NCI-H748 treated with DMSO at 0.1 percent for 48 hours (cell line): ENCODE results near the gene TRIM34.
"Not testable (repeated sequence)": the region's sequence is repeated elsewhere in the genome, so short reads cannot be mapped to it uniquely, and the experiment has no call there.

ENCODE experiments used
- DNase-seq: peaks from one replicate; lab custom pipeline; 2025; lab: John Stamatoyannopoulos, UW

Gene TRIM34

DNA sequence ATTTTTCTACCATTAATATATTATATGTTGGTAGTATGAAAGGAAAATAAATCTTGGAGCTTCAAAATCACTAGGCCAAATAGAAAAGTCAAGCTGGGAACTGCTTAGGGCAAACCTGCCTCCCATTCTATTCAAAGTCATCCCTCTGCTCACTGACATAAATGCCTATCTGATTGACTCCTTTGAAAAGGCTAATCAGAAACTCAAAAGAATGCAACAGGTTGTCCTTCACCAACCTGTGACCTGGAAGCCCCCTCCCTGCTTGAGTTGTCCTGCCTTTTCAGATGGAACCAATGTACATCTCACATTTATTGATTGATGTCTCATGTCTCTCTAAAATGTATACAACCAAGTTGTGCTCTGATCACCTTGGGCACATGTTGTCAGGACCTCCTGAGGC lies 3.2 kb upstream of the TRIM34 start:
- DNase-seq: no peak

- no peak for DNase-seq
These were observed 2.0 kb upstream of the TRIM34 start for GRCh38 chr11:5622802-5623201.

DNA sequence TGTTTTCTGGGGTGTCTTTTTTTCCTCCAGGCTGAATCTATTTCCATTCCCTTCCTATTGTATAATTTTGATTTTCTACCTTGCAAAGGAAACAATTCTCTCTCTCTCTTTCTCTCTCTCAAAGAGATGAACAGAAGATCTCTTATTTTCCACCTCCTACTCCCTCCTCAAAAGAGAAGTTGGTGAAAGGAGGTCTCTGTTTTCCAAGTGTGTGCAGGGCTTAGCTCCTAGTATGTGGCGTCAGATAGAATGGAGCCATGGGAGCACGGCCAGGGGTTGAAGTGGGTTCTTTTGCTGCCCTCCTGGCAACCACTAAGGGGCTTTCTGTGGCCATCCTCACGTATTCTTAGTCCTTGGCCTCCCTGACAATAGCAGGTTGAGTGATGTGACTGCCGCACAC lies 480 bp downstream of the TRIM34 start:
- DNase-seq: no peak

GRCh38 chr11:5626196-5626595 lies 1.4 kb downstream of the TRIM34 start:
- DNase-seq: no peak

DNA sequence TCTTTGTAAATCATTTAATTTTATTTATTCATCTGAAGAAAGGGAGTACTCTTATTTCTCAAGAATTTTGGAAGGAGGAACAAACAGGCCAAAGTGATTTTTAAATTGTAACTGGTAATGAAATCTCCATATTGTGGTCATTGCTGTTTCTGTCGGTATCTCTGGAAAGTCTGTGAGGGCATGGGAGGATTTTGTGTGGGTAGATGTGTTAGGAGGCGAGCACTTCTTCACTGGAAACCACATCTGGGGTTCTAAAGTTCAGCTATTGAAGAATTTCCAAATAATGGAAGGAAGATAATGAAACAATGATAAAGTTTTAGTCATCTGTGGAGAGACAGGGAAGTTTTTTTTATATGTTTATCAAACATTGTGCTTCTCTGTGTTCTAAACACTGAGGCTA lies 6.6 kb downstream of the TRIM34 start:
- DNase-seq: no peak

GRCh38 chr11:5631969-5632635 lies 7.3 kb downstream of the TRIM34 start:
- DNase-seq: no peak

DNA sequence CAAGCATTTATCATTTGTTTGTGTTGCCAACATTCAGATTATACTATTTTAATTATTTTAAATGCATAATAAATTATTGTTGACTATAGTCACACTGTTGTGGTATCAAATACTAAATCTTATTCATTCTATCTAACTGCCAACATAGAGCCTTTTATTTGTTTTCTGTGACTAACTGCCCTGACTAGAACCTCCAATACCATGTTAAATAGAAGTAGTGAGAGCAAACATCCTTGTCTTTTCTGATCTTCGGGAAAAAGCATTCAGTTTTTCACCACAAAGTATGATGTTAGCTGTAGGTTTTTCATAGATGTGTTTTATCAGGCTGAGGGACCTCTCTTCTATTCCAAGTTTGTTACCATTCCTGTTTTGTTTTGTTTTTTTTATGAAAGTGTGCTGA lies 15.2 kb downstream of the TRIM34 start:
- DNase-seq: no peak

- no peak for DNase-seq
These were observed 18.8 kb downstream of the TRIM34 start for GRCh38 chr11:5643585-5643984.

GRCh38 chr11:5646139-5646538 lies 21.3 kb downstream of the TRIM34 start:
- no peak for DNase-seq

- DNase-seq: no peak
These were observed 30.7 kb downstream of the TRIM34 start for GRCh38 chr11:5655474-5655873.

GRCh38 chr11:5656956-5657355 lies 32.2 kb downstream of the TRIM34 start:
- not testable (repeated sequence) for DNase-seq

GRCh38 chr11:5658318-5658717 lies 33.5 kb downstream of the TRIM34 start:
- DNase-seq: no peak

GRCh38 chr11:5663511-5663910 lies 38.7 kb downstream of the TRIM34 start:
- no peak for DNase-seq

DNA sequence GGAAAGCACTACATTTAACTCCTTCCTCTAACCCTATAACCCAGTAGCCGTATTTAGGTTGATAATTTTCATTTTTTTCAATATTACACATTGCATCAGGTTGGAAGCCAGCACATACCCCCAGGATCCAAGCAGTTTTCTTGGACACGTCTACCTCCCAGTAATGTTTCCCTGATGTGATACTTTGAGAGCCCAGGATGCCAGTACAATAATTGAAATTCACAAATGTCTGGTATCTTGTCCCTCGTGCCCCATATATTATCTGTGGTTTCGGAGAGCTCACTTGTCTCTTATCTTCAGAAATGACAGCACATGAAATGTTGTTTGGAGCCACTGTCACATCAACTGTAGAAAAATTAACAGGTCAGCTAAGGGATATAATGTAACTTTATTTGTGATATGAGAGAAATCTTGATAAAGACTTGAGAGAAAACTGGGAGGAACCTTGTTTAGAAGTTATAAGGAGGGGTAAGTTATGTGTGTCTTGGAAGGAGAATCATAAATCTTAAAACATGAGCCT lies 40.3 kb downstream of the TRIM34 start:
- no peak for DNase-seq

- DNase-seq: no peak
These were observed 41.1 kb downstream of the TRIM34 start for GRCh38 chr11:5665746-5666401.

DNA sequence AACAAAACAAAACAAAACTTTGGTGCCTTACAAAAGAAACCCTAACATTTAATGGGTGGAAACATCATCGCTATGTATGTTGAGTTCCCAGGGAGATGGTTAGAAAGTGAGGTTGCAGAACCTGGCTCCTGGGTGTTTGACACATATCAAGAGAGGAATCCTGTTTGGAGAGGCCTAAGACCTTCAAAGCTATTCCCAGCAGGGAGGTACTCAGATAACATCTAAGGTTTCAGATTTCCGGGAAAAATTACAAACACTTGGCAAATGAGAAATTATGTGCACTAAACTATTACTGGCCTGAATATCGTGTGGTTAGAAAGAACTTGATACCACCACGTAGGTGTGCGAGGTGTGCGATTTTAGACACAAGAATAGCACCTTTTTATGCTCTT lies 41.6 kb downstream of the TRIM34 start:
- DNase-seq: no peak

DNA sequence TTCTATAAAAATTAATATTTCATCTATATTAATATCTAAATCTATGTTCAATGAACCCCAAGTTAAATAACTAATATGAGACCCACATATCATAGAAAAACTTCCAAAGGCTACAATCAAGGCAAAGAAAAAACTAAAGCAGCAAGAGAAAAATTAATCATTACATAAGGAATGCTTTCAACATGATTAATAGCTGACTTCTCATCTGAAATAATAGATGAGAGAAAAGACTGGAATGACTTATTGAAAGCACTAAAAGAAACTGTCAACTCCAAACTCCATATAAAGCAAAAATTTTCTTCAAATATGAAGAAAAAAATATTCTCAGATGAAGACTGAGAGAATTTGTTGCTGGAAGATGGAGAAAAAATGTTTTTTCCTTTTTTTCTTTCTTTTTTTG lies 47.0 kb downstream of the TRIM34 start:
- DNase-seq: no peak

DNA sequence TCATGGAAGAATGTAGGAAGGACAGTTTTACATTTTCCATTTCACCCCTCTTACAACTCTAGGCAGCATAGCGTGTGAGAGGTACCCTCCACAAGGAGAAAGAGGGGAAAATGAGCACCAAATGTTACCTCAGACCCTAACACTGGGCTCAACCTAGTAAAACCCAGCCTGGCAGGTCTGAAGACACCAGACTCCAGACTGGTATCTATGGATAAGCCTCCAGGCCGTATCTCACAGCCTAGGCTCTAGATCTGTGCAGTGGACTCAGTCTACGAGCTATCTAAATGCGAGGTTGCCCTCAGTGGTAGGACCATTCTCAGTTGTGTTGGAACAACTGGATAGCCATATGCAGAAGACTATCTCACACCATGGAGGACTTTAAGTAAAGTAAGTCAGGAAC lies 49.6 kb downstream of the TRIM34 start:
- DNase-seq: no peak

GRCh38 chr11:5679811-5680210 lies 55.0 kb downstream of the TRIM34 start:
- DNase-seq: no peak

DNA sequence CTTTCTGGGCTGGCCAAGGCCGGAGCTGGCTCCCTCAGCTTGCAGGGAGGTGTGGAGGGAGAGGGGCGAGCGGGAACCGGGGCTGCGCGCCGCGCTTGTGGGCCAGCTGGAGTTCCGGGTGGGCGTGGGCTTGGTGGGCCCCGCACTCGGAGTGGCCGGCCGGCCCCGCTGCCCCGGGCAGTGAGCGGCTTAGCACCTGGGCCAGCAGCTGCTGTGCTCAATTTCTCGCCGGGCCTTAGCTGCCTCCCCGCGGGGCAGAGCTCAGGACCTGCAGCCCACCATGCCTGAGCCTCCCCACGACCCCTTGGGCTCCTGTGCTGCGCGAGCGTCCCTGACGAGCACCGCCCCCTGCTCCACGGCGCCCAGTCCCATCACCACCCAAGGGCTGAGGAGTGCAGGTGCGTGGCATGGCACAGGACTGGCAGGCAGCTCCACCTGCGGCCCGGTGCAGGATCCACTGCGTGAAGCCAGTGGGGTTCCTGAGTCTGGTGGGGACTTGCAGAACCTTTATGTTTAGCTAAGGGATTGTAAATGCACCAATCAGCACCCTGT lies 58.2 kb downstream of the TRIM34 start:
- DNase-seq: not testable (repeated sequence)

GRCh38 chr11:5683620-5684019 lies 58.8 kb downstream of the TRIM34 start:
- DNase-seq: not testable (repeated sequence)

DNA sequence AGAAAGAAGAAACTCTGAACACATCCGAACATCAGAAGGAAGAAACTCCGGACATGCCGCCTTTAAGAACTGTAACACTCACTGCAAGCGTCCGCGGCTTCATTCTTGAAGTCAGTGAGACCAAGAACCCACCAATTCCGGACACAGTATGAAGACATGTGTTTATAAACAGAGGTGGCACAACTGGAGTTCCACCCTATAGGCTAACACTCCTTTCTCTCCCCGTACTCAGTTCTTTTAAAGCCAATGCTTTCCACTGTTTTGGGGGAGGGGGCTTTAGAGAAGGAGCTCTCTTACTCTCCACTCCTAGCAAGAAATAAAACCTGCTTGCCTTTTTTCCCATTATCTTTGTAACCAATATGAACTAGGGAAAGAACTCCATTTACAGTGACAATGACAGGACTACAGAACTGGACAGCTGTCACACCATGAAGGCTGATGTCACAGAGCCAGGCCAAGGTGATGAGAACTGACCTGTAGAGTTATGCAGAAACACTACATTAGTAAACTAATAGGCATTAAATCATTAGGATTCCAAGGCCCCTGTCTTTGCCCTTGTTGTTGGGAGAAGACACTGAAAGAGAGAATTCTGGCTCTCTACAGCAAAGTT lies 59.3 kb downstream of the TRIM34 start:
- no peak for DNase-seq
